H1 (cell line): ENCODE measurements around the gene PEX26. TPM values are rescaled to one million over a fixed set of nuclear protein-coding genes. Genes with fewer than 3 reads are reported as not detected.

Experiments
- CTCF ChIA-PET: fragments of 300-600 bp; sonication (Branson Sonifier 250); formaldehyde crosslinking; loops from one replicate; lab custom pipeline; 2021; ENCODE audit not compliant: partially characterized antibody; lab: Charles Lee
- POLR2A ChIA-PET: fragments of 300-600 bp; sonication (Branson Sonifier 250); formaldehyde crosslinking; loops from one replicate; lab custom pipeline; 2021; ENCODE audit warnings: inconsistent platforms; ENCODE audit not compliant: partially characterized antibody; lab: Charles Lee
- DNase-seq, 2 experiments: peaks; one replicate each; pipeline versions ENCODE4 v3.0.0 to v3.0.0-alpha.2; 2010 to 2022; ENCODE audit warnings: low spot score in 2 of 2, low read depth in 1 of 2, mixed read lengths in 1 of 2
- FAIRE-seq: peaks from 2 replicates; lab custom pipeline; 2011; peaks lifted over from hg19 to GRCh38; lab: Jason Lieb, UNC
- H2AFZ ChIP-seq: 2 replicates; pipeline ENCODE4 v1.8.1; 2012; ENCODE audit warnings: low read length, inconsistent platforms
- H2AK5ac ChIP-seq: 2 replicates; pipeline ENCODE4 v1.6.1; 2013; ENCODE audit warnings: low read depth, low read length
- H2BK120ac ChIP-seq: replicated peaks from 2 replicates; pipeline ENCODE3; 2013; ENCODE audit warnings: low read depth, low read length, inconsistent platforms
- H2BK12ac ChIP-seq: 2 replicates; pipeline ENCODE4 v1.6.1; 2013; ENCODE audit warnings: low read depth, low read length
- H2BK15ac ChIP-seq: 2 replicates; pipeline ENCODE4 v1.6.1; 2013; ENCODE audit warnings: low read length
- H2BK20ac ChIP-seq: 2 replicates; pipeline ENCODE4 v1.6.1; 2013; ENCODE audit warnings: low read length
- H2BK5ac ChIP-seq: 2 replicates; pipeline ENCODE4 v1.6.1; 2013; ENCODE audit warnings: low read depth, low read length
- H3K14ac ChIP-seq: 2 replicates; pipeline ENCODE4 v1.6.1; 2013; ENCODE audit warnings: inconsistent platforms; ENCODE audit not compliant: insufficient read length
- H3K18ac ChIP-seq: 2 replicates; pipeline ENCODE4 v1.6.1; 2013; ENCODE audit warnings: low read length; ENCODE audit errors: extremely low read depth
- H3K23ac ChIP-seq: 2 replicates; pipeline ENCODE4 v1.6.1; 2013; ENCODE audit warnings: inconsistent platforms; ENCODE audit not compliant: insufficient read length
- H3K23me2 ChIP-seq: 2 replicates; pipeline ENCODE4 v1.6.1; 2013; ENCODE audit warnings: low read depth, low read length
- H3K27ac ChIP-seq: 2 replicates; pipeline ENCODE4 v1.6.1; 2011; ENCODE audit warnings: low read depth, low read length, inconsistent platforms
- H3K27me3 ChIP-seq, 4 experiments: replicated peaks in 1 of 4; 1 replicate in 1 of 4; 2 replicates in 3 of 4; pipeline versions ENCODE4 v1.6.1 to v1.8.1; 2011 to 2013; ENCODE audit warnings: low read length in 3 of 4, mild to moderate bottlenecking in 3 of 4, inconsistent platforms in 2 of 4, mixed read lengths in 2 of 4, moderate library complexity in 1 of 4; ENCODE audit not compliant: control insufficient read depth in 3 of 4, insufficient read depth in 3 of 4; ENCODE audit errors: extremely low read depth in 1 of 4
- H3K36me3 ChIP-seq, 4 experiments: 2 replicates each; pipeline versions ENCODE4 v1.6.1 to v1.8.1; 2011 to 2013; ENCODE audit warnings: mild to moderate bottlenecking in 4 of 4, low read length in 3 of 4, moderate library complexity in 2 of 4, control low read depth in 1 of 4, inconsistent platforms in 1 of 4; ENCODE audit not compliant: insufficient read depth in 4 of 4, control insufficient read depth in 2 of 4
- H3K4ac ChIP-seq: replicated peaks from 2 replicates; pipeline ENCODE3; 2013; ENCODE audit warnings: low read length, low read depth, mixed read lengths, inconsistent platforms; ENCODE audit not compliant: insufficient read length
- H3K4me1 ChIP-seq, 4 experiments: replicated peaks in 1 of 4; 1 replicate in 1 of 4; 2 replicates in 3 of 4; pipeline versions ENCODE4 v1.6.1 to v1.8.1; 2011 to 2013; ENCODE audit warnings: low read length in 3 of 4, inconsistent platforms in 2 of 4, mixed read lengths in 1 of 4; ENCODE audit not compliant: insufficient read depth in 4 of 4, control insufficient read depth in 3 of 4
- H3K4me2 ChIP-seq, 2 experiments: 2 replicates each; pipeline versions ENCODE4 v1.6.1 to v1.8.1; 2011 to 2013; ENCODE audit warnings: low read depth in 2 of 2, low read length in 2 of 2, control low read depth in 1 of 2, inconsistent platforms in 1 of 2, mild to moderate bottlenecking in 1 of 2; ENCODE audit not compliant: insufficient read depth in 1 of 2
- H3K4me3 ChIP-seq, 4 experiments: fragments of 200-600, 300-600 bp in 1 of 4; sonication (generic), shearing (Covaris generic), sonication (Bioruptor Twin) in 1 of 4; 2 replicates each; pipeline versions ENCODE4 v1.5.1 to v1.8.1; 2011 to 2016; ENCODE audit warnings: low read length in 4 of 4, low read depth in 3 of 4, control low read depth in 2 of 4, inconsistent platforms in 2 of 4, mild to moderate bottlenecking in 2 of 4, mixed read lengths in 1 of 4, moderate library complexity in 1 of 4; ENCODE audit not compliant: insufficient read depth in 2 of 4; ENCODE audit errors: extremely low read depth in 1 of 4
- H3K56ac ChIP-seq: replicated peaks from 2 replicates; pipeline ENCODE3; 2013; ENCODE audit warnings: low read depth, mild to moderate bottlenecking, mixed read lengths, low read length, inconsistent platforms; ENCODE audit not compliant: insufficient read length
- H3K79me1 ChIP-seq: 2 replicates; pipeline ENCODE4 v1.6.1; 2013; ENCODE audit warnings: low read depth, low read length, control low read depth
- H3K79me2 ChIP-seq, 2 experiments: 2 replicates each; pipeline versions ENCODE4 v1.6.1 to v1.8.1; 2012 to 2013; ENCODE audit warnings: low read length in 2 of 2, mild to moderate bottlenecking in 2 of 2, inconsistent platforms in 1 of 2; ENCODE audit not compliant: insufficient read depth in 2 of 2, control insufficient read depth in 1 of 2
- H3K9ac ChIP-seq, 4 experiments: replicated peaks in 1 of 4; 1 replicate in 1 of 4; 2 replicates in 3 of 4; pipeline versions ENCODE4 v1.6.1 to v1.8.1; 2011 to 2013; ENCODE audit warnings: low read depth in 3 of 4, low read length in 3 of 4, control low read depth in 2 of 4, mild to moderate bottlenecking in 2 of 4, moderate library complexity in 2 of 4, inconsistent platforms in 1 of 4; ENCODE audit errors: extremely low read depth in 1 of 4
- H3K9me3 ChIP-seq, 2 experiments: 2 replicates each; pipeline versions ENCODE4 v1.6.1 to v1.8.1; 2012 to 2013; ENCODE audit warnings: mild to moderate bottlenecking in 2 of 2, moderate library complexity in 2 of 2, control low read depth in 1 of 2, inconsistent platforms in 1 of 2, low read depth in 1 of 2, low read length in 1 of 2, mixed read lengths in 1 of 2; ENCODE audit not compliant: insufficient read depth in 2 of 2
- H4K20me1 ChIP-seq, 2 experiments: replicated peaks in 1 of 2; 2 replicates each; pipeline versions ENCODE3 to v1.8.1; 2011 to 2013; ENCODE audit warnings: inconsistent platforms in 2 of 2, low read length in 2 of 2, mild to moderate bottlenecking in 1 of 2; ENCODE audit not compliant: insufficient read depth in 2 of 2, control insufficient read depth in 1 of 2
- H4K5ac ChIP-seq: 2 replicates; pipeline ENCODE4 v1.6.1; 2013; ENCODE audit warnings: low read length, low read depth, mixed read lengths, inconsistent platforms; ENCODE audit not compliant: insufficient read length
- H4K8ac ChIP-seq: 2 replicates; pipeline ENCODE4 v1.8.0; 2013; ENCODE audit warnings: mild to moderate bottlenecking, moderate library complexity, low read length, inconsistent platforms; ENCODE audit not compliant: insufficient read depth; ENCODE audit errors: extremely low read depth
- H4K91ac ChIP-seq: replicated peaks from 2 replicates; pipeline ENCODE3; 2013; ENCODE audit warnings: low read length, mixed read lengths, inconsistent platforms; ENCODE audit not compliant: insufficient read length
- BACH1 ChIP-seq: IDR thresholded peaks from 2 replicates; pipeline ENCODE4 v1.6.1; 2012; ENCODE audit warnings: low read length, improper control_type of control experiment
- BRCA1 ChIP-seq: IDR thresholded peaks from 2 replicates; pipeline ENCODE4 v1.6.1; 2012; ENCODE audit warnings: low read depth, low read length, improper control_type of control experiment
- CHD1 ChIP-seq: IDR thresholded peaks from 2 replicates; pipeline ENCODE4 v1.6.1; 2012; ENCODE audit warnings: low read depth, low read length, improper control_type of control experiment
- CTBP2 ChIP-seq: IDR thresholded peaks from 2 replicates; pipeline ENCODE4 v1.7.0; 2011; ENCODE audit warnings: borderline replicate concordance, mild to moderate bottlenecking, moderate library complexity, mixed read lengths, low read length; ENCODE audit not compliant: insufficient read depth, insufficient read length
- JUN ChIP-seq: IDR thresholded peaks from 2 replicates; pipeline ENCODE4 v1.6.1; 2011; ENCODE audit warnings: low read depth, mild to moderate bottlenecking, improper control_type of control experiment, low read length
- JUND ChIP-seq: IDR thresholded peaks from 2 replicates; pipeline ENCODE4 v1.6.1; 2011; ENCODE audit warnings: mild to moderate bottlenecking, improper control_type of control experiment, low read length
- MAFK ChIP-seq: IDR thresholded peaks from 2 replicates; pipeline ENCODE4 v1.6.1; 2012; ENCODE audit warnings: low read depth, mild to moderate bottlenecking, improper control_type of control experiment, low read length
- PHF8 ChIP-seq: fragments of 200-600 bp; sonication (generic); conservative IDR thresholded peaks from 2 replicates; pipeline ENCODE4 v1.7.1; 2012; ENCODE audit warnings: low read depth, mild to moderate bottlenecking, inconsistent platforms, low read length, moderate library complexity
- RAD21 ChIP-seq, 2 experiments: IDR thresholded peaks in 1 of 2; conservative IDR thresholded peaks in 1 of 2; 2 replicates each; pipeline ENCODE4 v1.6.1; 2011; ENCODE audit warnings: low read depth in 2 of 2, low read length in 2 of 2, improper control_type of control experiment in 1 of 2, inconsistent platforms in 1 of 2, mild to moderate bottlenecking in 1 of 2, moderate library complexity in 1 of 2
- SP2 ChIP-seq: IDR thresholded peaks from 2 replicates; pipeline ENCODE4 v1.6.1; 2012; ENCODE audit warnings: mild to moderate bottlenecking, low read length, inconsistent platforms
- WGBS, 2 experiments: shearing (Covaris generic) in 1 of 2; methylation state at CpG; one replicate each; pipeline versions ENCODE4 v1.1.6 to v1.1.7; 2013 to 2015; ENCODE audit warnings: low lambda C conversion rate in 2 of 2, mixed read lengths in 2 of 2, inconsistent platforms in 1 of 2, low coverage in 1 of 2, missing lambda C conversion rate in 1 of 2; ENCODE audit not compliant: insufficient replicate concordance in 2 of 2, insufficient coverage in 1 of 2, insufficient read length in 1 of 2; ENCODE audit errors: extremely low coverage in 1 of 2, missing lambda C conversion rate in 1 of 2; 5-methylcytosine and 5-hydroxymethylcytosine counted together
- polyA plus RNA-seq, 7 experiments: library from polyadenylated mRNA; depleted of rRNA in 3 of 7; stranded (reverse) in 5 of 7; unstranded in 2 of 7; fragments of >200 nt in 5 of 7; fragments of 200-250 nt in 2 of 7; gene quantifications; 1 replicate in 5 of 7; 2 replicates in 1 of 7; 4 replicates in 1 of 7; pipeline versions ENCODE4 v1.2.1 to v1.2.3, GENCODE V29; 2011 to 2013; ENCODE audit warnings: missing spikeins in 2 of 7, mixed read lengths in 2 of 7
- total RNA-seq: library from RNA; stranded (reverse); fragmentation: NEBNext Ultra II Directional; extraction: Animal tissue kit (Norgen Biotek cat#: 25700); gene quantifications from 2 replicates; pipeline ENCODE4 v1.2.1, GENCODE V29; 2021
- TF ChIP-seq, protein P1 (sequence below): IDR thresholded peaks from 2 replicates; pipeline ENCODE4 v1.6.1; 2012; ENCODE audit warnings: low read length, inconsistent platforms

PEX26 gene
- total and polyA plus RNA-seq, 2 of the 8 experiments (the other 6 are each of a cell fraction or from before 2014, with no cell fraction given): 33.1 to 49.0 TPM

GRCh38 chr22:18136563-18137320 is 59.0 kb downstream of the PEX26 start:
- H2BK5ac ChIP-seq: no peak overlapping the region
- DNase-seq: no peak
- TF ChIP-seq JUND (no peak), BRCA1 (no peak), JUN (no peak), PHF8 (no peak), MAFK (no peak), SP2 (no peak), CTBP2 (no peak), BACH1 (no peak), CHD1 (no peak), RAD21 (IDR thresholded peaks at IDR 0.05 in 1 of 2, conservative IDR thresholded peaks at IDR 0.05 in 1 of 2; ENCODE audit: low read depth in 2 of 2, low read length in 2 of 2) (no peak)
- TF ChIP-seq, protein P1, sequence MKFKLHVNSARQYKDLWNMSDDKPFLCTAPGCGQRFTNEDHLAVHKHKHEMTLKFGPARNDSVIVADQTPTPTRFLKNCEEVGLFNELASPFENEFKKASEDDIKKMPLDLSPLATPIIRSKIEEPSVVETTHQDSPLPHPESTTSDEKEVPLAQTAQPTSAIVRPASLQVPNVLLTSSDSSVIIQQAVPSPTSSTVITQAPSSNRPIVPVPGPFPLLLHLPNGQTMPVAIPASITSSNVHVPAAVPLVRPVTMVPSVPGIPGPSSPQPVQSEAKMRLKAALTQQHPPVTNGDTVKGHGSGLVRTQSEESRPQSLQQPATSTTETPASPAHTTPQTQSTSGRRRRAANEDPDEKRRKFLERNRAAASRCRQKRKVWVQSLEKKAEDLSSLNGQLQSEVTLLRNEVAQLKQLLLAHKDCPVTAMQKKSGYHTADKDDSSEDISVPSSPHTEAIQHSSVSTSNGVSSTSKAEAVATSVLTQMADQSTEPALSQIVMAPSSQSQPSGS: no peak

More at GRCh38 chr22:18136563-18137320, 59.0 kb downstream of the PEX26 start:
- no peaks in the 10 kb centered on the region for H3K4me1 ChIP-seq
- no peaks in the 10 kb centered on the region for H3K9me3 ChIP-seq
- ChIA-PET CTCF (no interaction called here), POLR2A (no interaction called here)
- no peak overlapping the region for H2AFZ ChIP-seq
- no peaks in the 10 kb centered on the region for H4K20me1 ChIP-seq
- no peak overlapping the region for H3K56ac ChIP-seq
- no peak overlapping the region for H4K5ac ChIP-seq
- H3K27ac ChIP-seq: no peak overlapping the region
- no peaks in the 10 kb centered on the region for H3K79me2 ChIP-seq
- no peak overlapping the region for H3K9ac ChIP-seq
- H3K79me1 ChIP-seq: no peaks in the 10 kb centered on the region
- H2BK20ac ChIP-seq: no peak overlapping the region
- H3K36me3 ChIP-seq: no peaks in the 10 kb centered on the region
- no peak overlapping the region for H3K18ac ChIP-seq
- WGBS, 2 experiments: 91% methylated on average over 21 of the region's 21 CpGs; no CpG with 5 or more reads in 1 of the 2 experiments
- no peaks in the 10 kb centered on the region for H3K27me3 ChIP-seq
- peak overlapping the region; percentile 71 for H4K8ac ChIP-seq
- H2BK12ac ChIP-seq: no peak overlapping the region
- H3K4ac ChIP-seq: no peak overlapping the region
- H3K4me2 ChIP-seq: no peak overlapping the region
- H3K23ac ChIP-seq: no peak overlapping the region
- H2BK15ac ChIP-seq: no peak overlapping the region
- H2BK120ac ChIP-seq: no peak overlapping the region
- no peak overlapping the region for H3K14ac ChIP-seq
- H4K91ac ChIP-seq: no peak overlapping the region
- H2AK5ac ChIP-seq: no peak overlapping the region
- no peak for FAIRE-seq
- H3K23me2 ChIP-seq: no peaks in the 10 kb centered on the region
- H3K4me3 ChIP-seq: no peak overlapping the region
